A549 treated with dexamethasone at 1 μM for 4 hours (cell line): ENCODE data around the gene XRCC2. TPM values are rescaled to one million over a fixed set of nuclear protein-coding genes. Genes with fewer than 3 reads are reported as not detected.

Experiments used
- total RNA-seq: library from RNA; stranded (reverse); fragments of 200-300 nt; extraction: Qiagen RNA extraction; gene quantifications from 5 replicates; pipeline ENCODE4 v1.2.3, GENCODE V29; 2022

The XRCC2 gene
- 3.7 to 5.6 TPM (median 5.2 TPM) in 5 replicates for total RNA-seq

GRCh38 chr7:152675759-152676636 is at the start of gene XRCC2:
Gene XRCC2, minus strand, starts transcription at chr7:152676141. Its CDS starts 62 bp downstream, at chr7:152676079.

Other genes starting within 250 kb of the XRCC2 start
- gene KMT2C, start 240.1 kb downstream of the XRCC2 start, total RNA-seq: 6.1 to 10.8 TPM (median 9.1 TPM) in 5 replicates
- gene ACTR3B, start 83.6 kb upstream of the XRCC2 start, total RNA-seq: 8.6 to 10.2 TPM (median 9.8 TPM) in 5 replicates